GM21381 (cell line): ENCODE data around the gene SIX3.

Source experiments
- ATAC-seq: cut with Tn5 transposase; IDR thresholded peaks from one replicate; pipeline ENCODE4 v1.9.1; 2021; ENCODE audit warnings: mild to moderate bottlenecking, moderate library complexity; ENCODE audit not compliant: unreplicated experiment

SIX3 gene

DNA sequence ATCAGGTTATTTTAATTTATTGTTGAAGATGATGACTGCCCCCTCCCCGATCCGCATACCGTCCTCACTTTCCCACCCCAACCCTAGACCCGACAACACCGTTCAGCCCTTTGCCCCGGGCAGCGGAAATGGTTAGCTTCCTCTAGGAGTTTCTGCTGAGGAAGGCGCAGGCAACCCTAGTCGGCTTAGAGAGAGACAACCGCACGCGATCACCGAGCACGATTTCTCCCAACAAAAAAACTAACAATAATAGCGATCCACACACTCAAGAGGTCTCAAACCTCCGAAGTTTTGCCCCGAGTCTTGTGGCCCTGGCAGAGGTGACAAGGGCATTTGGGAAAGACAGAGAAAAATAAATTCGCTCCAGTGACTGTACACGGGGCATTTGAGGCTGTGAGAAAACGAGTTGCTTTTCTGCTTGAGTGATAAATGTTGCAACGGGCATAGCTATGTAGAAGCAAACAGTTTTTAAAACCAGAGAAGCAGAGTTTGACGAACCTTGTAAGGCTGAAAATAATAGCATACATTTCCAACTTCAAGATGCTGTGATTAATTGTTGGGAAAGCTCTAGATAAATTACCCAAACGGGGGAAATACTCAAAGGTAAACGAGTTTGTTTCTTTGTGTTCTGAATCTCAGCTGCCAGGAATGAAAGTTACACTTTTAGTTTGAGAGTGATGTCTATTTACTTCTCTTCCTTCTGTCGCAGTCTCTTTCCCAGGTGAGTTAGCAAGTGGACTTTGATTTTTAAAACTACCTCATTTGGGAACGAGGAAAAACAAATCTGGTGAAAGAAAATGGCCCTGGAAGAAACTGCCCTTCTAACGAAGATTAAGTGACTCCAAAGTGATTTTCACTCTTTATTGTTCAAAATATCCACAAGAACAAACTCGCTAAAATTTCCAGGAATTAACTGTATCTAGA is 11.0 kb upstream of the SIX3 start:
- ATAC-seq, result no peak

DNA sequence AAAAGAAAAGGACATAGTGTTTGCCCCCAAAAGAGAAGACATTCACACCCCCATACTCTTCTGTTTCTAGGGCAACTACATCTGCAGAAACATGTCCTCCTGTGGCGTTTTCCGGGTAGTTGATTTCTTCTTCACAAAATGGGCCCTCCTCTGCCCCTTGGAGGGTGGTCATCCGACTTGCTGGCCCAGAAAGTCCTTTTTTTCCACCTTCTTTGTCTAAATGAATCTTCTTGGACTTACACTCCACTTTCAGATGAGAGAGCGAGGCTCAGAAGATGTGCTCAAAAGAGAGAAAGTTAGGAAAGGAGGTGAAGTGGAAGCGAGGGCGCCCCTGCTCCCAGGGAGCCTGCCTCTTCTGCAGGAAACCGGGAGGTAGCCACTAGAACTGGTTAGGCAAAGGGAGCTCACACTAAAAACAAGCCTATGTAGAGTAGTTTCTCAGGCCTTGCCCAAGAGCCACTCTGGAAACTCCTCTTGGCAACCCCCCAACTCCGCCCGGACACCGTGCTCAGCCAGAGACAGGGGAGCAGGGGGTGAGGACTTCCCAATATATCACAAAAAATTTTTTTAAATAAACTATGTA is 10.2 kb upstream of the SIX3 start:
- no peak for ATAC-seq

DNA sequence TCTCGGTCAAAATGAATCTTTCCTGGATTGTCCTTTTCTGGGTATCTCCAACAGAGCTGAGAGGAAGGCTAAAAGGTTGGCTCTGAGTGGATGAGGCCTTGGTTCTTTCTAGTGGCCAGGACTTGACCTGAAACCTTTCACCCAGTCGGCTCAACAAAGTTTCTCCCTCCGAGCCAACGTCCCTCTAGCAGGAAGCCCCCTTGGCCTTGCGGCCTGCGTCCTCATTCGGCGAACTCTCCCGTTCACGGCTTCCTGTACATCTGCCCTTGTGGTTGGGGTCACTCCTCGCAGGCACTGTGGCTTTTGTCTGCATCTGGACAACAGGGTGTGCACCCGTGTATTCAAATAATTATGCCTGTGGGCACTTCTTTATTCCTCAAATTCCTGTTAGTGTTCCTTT is 9.4 kb upstream of the SIX3 start:
- ATAC-seq, result no peak

DNA sequence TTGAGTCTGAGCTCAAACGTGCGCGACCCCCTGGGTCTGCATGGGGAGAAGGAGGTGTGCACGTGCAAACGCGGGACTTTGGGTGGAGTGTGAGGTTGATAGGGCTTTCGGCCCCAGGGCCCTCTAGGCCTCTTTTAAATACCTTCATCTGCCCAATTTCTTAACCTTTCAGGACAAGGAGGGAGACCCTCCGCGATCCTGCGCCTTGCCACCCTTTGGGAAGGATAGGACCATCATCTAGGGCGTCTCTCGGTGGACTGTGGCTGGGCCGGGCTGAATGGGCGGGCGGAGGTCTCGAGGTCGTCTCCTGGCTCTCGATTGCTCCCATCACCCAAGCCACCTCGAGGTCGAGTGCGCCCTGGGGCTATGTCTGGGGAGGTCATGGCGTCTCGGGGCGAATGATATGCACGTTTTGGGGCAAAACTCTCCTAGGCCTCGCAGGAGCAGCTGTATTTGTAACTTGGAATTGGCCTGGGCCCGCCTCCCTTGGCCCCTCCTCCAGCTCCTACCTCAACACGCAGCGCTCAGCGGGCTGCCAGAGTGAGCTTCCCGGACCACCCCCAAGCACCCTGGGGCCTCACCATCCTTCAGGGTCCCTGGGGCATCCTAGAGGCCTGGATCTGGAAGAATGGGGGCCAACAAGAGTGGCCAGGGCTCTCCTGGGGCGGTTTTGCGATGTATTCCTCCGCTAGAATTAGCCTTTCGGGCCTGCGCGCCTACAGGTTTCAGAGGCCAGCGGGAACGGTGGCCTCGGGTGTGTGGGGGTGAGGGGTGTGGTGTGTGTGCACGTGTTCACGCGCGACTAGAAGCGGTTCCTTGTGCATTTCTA is 8.7 kb upstream of the SIX3 start:
- ATAC-seq, result no peak

DNA sequence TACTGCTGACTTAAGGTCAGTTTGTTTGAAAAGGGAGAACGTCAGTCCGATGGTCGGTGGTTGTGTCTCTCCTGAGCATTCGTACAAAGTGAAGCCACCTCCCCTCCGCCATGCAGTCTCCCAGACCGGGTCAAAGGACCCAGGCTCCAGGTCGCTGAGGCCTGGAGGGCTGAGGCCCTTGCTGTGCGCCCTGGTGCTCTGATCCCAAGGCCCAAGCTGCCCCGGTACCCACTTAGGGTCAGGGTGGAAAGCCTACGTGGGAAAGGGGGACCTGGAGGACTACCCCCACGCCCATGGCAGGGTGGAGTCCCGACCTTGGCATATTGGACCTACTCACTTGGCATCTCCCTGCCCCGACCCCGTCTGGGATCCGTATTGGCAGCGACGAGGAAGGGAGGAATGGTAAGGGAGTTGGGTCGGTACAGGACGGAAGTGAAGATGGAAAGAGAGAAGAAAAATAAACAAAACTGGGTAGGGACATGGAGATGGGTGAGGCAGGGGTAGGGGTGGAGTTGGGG is 8.0 kb upstream of the SIX3 start:
- no peak for ATAC-seq

DNA sequence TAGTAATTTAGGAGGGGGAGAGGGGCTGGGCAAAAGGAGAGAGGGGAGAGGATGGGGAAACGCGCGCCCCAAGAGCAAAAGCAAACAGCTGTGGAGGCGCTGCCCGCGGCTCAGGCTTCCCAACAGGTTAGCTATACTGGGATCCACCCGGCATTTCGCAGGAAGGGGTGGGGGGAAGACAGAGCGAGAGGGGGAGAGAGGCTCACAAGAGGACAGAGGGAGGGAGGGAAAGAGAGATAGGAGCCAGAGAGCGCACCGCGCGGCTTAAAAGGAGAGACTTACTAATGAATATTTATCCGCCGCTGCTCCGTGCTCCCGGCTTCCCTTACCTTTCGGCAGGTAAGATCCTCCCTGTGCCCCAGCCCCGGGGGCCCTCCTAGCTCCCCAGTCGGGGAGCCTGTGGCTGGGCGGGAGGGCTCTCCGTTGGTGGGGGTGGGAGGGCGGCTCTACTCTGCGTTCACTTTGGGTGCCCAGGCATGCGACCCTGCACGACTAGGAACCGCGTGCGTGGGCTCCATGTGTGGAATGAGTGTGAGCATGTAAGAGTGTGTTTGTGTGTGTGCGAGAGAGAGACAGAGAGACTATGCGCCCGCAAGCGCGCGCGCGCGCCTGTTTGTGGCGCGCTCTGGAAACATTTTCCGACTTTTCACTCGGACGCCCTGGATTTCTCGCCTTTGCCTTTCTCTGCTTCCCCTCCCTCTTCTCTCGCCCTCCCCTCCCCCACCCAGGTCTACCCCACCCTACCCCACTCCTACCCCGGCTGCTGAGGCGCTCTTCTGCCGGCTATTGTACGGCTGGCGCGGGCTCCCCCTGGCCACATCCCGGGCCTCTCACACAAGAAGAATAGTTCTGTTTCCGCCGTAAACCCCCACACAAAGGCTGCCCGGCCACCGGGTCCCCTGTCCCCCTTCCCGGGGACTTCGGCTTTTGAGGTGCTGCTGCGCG is 7.2 kb upstream of the SIX3 start:
- ATAC-seq, result no peak

DNA sequence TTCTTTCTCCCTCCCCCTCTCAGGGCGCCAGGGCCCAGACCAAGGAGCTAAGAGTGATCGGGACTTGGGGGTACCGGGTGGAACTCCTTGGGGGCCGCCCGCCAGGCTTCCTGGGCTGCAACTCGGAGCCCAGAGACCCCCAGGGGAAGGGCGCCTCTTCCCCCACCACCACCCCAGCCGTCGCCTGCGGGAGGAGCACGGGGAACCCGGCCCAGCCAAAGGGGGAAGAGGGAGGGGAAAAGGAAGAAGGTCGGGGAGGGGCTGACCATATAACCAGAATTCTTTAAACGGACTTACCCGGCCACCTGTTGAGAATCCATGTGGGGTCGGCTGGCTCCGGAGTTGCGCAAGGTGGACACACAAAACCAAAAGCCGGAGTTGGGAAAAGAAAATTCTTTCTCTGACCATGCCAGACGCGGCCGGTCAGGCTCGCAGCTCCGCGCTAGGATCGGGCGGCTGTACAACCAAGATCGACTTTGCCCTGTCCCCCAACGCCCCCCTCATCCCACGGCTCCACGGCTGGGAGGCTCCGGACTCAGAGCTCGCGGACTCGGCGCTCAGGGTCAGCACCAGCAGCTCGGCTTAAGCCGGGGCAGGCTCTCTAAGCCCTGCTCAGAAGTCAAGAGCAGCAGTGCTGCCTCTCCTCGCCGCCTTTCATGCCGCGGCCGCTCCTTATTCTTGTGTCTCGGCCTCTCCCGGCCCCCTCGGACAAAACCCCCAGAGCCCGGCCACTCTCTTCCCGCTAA is 6.3 kb upstream of the SIX3 start:
- ATAC-seq, result no peak

DNA sequence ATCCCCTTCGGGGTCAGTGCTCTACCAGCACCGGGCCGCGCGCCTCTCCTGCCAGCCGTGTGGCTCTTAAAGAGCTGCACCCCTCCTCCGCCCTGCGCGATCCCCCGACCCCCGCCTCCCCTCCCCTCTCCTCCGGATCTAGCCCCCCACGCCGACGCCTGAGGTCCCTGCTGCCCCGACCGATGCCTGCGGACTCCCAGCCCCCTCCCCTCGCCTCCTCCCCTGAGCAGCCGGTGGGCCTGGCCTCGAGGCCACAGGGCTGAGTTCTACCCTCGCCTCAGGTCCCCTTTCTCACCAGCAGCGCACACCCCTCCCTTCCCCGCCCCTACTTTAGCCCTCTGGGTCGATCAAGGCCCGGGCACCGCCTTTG is 5.8 kb upstream of the SIX3 start:
- ATAC-seq, result no peak

DNA sequence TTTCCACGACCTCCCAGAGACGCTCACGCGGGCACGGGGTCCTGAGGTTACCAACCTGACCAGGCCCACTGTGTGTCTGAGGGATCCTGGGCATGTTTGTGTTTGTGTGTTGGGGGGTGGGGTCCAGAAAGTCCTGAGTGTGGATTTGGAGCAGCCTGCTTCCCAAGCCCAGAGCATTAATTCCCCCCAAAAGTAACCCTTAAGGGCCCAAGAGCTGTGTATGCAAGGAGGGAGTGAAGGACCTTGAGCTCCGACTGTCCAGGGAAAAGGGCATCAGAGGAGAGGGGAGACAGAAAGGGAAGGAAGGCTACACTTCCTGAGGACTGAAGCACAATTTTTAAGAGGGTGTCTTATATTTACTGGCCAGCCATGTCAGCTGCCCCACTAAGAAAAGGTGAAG is 5.2 kb upstream of the SIX3 start:
- ATAC-seq, result no peak

DNA sequence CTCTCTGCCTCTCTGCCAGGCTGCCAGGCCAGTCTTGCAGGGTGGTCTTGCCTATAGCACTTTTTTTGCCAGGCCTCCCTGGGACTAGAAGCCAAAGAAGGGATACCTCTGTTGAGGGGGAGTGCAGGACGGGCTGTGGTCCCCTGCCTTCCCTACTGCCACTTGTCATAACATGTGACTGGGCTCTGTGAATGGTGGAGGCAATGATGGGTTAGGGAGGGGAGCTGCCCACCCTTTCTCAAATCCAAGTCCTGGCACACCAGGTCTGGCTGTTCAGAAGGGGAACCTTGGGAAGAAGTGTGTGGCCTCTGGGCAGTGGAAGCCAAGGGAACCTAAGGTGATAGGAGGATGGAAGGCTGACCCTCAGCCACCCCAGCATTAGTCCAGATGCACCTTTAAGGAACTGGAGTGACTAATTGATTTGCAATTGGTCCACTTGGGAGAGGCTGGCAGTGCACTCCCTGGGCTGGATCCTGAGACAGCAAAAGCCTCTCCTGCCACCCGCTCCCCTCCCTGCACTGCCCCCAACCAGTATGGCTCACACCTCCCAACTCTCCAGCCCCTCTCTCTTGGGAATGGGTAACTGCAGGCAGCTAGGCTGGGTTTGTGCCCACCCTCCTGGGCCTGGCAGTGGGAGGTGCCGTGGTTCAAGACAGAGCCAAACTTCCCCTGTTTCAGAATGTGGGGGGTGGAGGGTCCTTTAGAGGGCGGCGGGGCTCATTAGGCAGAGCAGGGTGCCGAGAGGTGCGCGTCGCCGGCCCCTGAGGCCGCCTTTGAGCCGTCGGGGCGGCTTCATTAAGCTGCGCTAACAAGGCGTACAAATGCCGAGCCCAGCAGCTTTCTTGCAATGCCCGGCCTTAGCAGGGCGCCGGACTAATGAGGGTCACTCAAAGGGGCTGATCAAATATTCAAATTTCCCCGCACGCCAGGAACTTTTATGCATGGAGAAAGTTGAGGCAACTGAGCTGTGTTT is 4.5 kb upstream of the SIX3 start:
- no peak for ATAC-seq

DNA sequence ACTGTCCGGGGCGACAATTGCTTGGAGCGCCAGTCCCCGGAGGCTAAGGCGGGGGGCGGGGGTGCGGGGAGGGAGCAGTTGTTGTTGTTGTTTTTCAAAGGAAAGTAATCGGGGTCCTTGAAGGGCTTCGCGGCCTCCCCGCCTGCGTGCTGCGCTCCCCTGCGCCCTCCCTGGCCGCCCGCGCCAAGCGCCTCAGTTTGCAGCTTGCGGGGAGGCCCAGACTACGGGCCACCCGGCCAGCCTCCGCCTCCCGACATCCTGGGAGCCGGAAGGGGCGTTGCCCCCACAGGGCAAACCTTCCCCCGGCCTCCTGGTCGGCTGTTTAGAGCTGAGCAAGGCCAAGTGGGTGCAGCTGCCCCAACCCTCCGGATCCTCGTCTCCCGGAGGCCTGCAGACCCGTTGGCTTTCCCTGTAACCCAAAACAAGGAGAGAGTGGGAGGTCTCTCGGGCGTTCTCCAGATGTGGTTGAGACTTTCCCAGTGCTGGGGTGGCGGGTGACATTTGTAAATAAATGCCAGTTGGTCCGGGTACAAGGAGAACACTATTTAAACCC is 3.7 kb upstream of the SIX3 start:
- no peak for ATAC-seq

DNA sequence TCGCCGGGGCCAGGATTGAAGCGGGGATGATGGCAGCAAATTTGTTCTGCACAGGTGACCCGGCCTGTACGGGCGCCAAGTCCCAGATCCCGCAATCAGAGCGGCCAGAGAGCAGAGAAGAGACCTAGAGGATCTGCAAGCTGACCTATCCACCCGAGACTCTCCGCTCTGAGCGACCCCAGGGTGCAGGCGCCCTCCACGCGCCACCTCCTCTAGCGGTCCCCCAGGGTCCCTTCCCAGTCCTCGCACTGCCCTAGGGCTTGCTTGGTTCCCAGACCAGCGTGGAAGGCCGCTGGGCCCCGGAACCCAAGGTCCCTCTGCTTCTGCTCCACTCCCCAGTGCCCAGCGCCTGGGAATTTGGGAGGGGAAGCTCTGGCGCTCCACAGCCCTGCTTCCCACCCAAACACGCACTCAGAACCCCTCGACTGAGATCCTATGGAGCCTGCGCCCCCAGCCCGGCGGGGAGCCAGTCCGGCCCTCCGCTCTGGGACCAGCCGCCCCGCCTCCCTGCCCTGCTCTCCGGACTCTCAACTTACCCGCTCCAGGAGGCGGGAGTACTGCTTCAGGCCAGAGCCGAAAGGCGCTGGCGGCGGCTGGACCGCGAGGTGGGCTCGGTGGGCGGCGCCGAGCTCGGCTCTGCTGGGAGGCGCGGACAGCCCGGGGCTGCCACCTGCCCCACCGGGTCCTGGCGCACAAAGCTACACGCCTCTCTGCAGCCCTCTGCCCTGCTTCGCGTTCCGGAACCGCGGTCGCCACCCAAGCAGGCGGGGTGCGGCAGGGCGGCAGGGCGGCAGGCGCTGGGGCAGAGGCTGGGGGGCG is 3.0 kb upstream of the SIX3 start:
- no peak for ATAC-seq

DNA sequence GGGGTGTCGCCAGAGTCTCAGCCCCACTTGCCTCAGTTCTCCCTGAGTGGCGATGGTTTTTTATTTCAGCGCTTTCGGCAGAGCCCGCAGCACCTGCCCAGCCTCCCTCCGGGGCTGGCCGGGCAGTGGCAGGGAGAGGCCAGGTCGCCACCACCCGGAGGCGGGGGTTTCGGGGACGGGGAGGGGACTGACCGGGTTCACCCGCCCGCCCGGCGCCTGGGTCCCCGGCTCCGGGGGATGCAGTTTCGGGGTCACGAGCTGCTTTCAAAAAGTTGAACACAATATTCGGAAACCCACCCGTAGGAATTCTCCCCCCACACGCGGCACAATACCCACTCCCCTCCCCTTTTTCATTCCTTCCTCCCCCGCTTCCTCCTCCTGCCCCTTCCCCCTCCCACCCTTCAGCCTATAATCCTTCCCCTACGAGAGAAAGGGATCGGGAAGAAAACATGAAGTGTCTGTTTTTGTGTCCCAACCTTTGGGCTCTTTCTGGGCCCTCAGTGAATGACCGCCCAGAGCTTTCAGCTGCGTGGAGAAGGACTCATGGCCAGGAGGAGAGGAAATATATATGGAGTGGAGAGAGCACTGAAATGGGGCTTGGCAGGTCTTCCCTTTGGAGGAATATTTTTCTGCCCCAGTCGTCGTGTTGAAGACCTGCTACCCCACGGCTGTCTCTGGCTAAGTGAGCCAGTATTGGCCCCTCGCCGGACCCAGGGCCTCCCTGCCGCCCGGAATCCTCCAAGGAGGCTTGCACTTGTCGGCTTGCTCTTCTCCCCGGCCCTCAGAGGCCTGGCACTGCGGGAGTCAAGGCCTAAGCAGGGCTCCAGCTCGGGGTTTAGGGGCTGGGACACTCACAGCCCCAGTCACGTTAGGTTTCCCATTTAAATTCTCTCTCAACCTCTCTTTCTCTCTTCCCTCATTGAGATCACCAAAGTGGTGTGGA is 2.1 kb upstream of the SIX3 start:
- no peak for ATAC-seq

DNA sequence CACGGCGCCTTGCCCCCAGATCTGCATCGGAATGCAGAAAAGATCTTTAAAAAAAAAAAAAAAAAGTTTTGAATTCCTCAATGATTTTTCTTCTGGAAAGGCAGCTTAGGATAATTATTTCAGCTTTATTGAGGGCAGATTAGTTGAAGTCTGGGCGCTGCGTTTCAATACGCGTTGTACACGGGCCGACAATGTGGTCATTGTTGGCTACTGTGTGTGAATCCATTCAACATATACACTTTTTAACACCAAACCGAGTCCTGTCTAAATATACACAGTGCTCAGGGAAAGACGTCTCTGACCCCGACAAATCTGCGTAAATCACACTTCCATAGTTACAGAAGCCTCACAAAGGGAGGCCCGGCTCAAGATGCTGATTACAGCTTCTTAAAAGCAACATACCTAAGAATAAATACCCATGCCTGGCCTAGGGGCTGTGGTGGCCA is 1.4 kb upstream of the SIX3 start:
- ATAC-seq, result no peak

DNA sequence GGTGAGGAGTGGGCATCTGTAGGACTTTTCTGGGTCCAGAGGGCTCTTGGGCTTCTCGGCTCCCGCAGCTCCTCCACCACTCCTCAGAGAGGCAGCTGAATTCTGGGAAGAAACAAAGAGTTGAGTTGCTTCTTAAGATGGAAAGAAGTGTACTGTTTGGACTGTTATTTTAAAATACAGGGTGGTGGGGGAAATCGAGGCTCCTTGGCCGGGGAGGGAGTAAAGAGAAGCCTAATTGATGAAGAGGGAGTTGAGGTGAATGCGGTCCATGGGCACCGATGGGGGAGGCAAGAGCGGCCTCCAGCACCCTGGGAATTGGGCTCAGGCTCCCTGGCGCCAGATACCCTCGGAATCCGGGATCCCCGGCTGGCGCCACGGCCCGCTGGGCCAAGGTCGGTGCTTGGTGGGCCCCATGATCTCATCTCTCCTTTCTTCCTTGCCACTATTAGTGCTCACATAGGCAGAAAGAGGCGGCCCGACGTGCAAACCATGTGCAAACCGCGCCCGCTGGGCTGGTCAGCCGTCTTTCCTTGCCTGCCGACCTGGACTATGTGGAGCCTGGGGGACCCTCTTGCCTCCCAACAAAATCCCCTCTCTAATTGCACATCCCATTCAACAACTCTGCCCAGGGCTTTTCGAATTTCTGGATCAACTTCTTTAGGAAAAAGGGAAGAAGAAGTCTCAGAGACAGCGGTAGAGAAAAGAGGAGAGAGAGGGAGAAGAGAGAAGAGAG is 604 bp upstream of the SIX3 start:
- no peak for ATAC-seq
